Bronchial epithelial cell (primary cell): ENCODE data around the gene FUT8. TPM values are rescaled to one million over a fixed set of nuclear protein-coding genes. Genes with fewer than 3 reads are reported as not detected.

ENCODE experiments used
- DNase-seq: peaks from one replicate; pipeline ENCODE4 v3.0.0-alpha.2; 2010; ENCODE audit warnings: low read depth
- FAIRE-seq: peaks from 2 replicates; lab custom pipeline; 2011; peaks lifted over from hg19 to GRCh38; lab: Jason Lieb, UNC
- H3K27me3 ChIP-seq: 2 replicates; pipeline ENCODE4 v1.5.1; 2011; ENCODE audit warnings: low read length; ENCODE audit not compliant: control insufficient read depth, insufficient read depth
- H3K36me3 ChIP-seq: 2 replicates; pipeline ENCODE4 v1.5.1; 2011; ENCODE audit warnings: low read length; ENCODE audit not compliant: control insufficient read depth, insufficient read depth
- H3K4me3 ChIP-seq: 2 replicates; pipeline ENCODE4 v1.5.1; 2011; ENCODE audit warnings: mild to moderate bottlenecking, low read depth, low read length, control low read depth
- total RNA-seq: library from RNA; depleted of rRNA; stranded (reverse); fragments of >200 nt; gene quantifications from 2 replicates; pipeline ENCODE4 v1.2.1, GENCODE V29; 2014
- TF ChIP-seq, protein P1 (sequence below): IDR thresholded peaks from 2 replicates; pipeline ENCODE4 v1.5.1; 2011; ENCODE audit warnings: mild to moderate bottlenecking, moderate library complexity, low read length, control low read depth, inconsistent platforms; ENCODE audit not compliant: insufficient read depth, severe bottlenecking

FUT8 gene
- total RNA-seq, 1 donor from 2014 or later, result 16.3 TPM

DNA sequence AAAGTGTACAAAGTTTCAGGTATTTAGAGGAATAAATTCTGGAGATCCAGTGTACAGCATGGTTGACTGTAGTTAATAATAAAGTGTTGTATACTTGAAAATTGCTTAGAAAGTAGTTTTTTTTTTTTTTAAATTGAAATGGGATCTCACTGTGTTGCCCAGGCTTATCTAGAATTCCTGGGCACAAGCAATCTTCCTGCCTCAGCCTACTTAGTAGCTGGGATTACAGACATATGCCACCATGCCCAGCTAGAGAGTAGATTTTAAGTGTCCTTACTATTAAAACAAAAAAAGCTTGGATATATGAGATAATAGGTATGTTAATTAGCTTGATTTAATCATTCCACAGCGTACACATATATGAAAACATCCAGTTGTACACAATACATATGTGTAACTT, 27.7 kb downstream of the FUT8 start:
- no peak for DNase-seq
- TF ChIP-seq, protein P1, sequence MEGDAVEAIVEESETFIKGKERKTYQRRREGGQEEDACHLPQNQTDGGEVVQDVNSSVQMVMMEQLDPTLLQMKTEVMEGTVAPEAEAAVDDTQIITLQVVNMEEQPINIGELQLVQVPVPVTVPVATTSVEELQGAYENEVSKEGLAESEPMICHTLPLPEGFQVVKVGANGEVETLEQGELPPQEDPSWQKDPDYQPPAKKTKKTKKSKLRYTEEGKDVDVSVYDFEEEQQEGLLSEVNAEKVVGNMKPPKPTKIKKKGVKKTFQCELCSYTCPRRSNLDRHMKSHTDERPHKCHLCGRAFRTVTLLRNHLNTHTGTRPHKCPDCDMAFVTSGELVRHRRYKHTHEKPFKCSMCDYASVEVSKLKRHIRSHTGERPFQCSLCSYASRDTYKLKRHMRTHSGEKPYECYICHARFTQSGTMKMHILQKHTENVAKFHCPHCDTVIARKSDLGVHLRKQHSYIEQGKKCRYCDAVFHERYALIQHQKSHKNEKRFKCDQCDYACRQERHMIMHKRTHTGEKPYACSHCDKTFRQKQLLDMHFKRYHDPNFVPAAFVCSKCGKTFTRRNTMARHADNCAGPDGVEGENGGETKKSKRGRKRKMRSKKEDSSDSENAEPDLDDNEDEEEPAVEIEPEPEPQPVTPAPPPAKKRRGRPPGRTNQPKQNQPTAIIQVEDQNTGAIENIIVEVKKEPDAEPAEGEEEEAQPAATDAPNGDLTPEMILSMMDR, result no peak
- FAIRE-seq, result no peak
- H3K36me3 ChIP-seq, result no peaks in the 10 kb centered on the region
- H3K27me3 ChIP-seq, result no peaks in the 10 kb centered on the region
- H3K4me3 ChIP-seq, result no peak overlapping the region

DNA sequence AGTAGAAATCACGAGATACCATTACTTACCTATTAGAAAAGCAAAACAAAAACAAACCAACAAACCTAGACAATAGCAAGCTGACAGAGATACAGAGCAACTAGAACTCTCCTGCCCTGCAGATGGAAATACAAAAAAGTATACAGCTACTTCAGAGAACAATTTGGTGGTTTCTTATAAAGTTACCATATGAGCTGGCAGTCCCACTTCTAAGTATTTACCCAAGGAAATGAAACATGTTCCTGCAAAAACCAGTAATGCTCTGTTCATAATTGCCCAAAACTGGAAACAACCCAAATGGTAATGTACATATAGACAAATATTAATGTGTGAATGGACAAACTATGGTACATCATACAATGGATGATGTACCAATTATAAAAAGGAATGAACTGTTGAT, 31.7 kb downstream of the FUT8 start:
- FAIRE-seq, result no peak
- TF ChIP-seq, protein P1, result no peak
- H3K36me3 ChIP-seq, result no peaks in the 10 kb centered on the region
- DNase-seq, result peak; percentile 96
- no peak overlapping the region for H3K4me3 ChIP-seq
- no peaks in the 10 kb centered on the region for H3K27me3 ChIP-seq

DNA sequence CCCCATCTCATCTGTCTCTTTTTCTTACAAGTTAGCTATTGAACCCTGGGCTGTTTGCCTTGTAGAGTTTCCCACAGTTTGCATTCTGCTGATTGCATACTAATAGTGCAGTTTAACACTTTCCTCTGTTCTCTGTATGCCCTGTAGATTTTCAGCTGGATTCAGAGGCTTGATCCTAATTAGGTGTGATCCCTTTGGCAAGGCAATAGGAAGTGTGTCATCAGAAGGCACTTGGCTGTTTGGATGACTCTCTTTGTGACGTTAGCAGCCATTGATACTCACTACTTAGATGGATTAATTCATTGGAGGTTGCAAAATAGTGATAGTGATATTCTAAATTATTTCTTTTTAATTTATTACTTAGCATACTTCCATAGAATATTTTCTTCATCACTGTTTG, 33.6 kb downstream of the FUT8 start:
- DNase-seq (peak; percentile 83), FAIRE-seq (no peak)

DNA sequence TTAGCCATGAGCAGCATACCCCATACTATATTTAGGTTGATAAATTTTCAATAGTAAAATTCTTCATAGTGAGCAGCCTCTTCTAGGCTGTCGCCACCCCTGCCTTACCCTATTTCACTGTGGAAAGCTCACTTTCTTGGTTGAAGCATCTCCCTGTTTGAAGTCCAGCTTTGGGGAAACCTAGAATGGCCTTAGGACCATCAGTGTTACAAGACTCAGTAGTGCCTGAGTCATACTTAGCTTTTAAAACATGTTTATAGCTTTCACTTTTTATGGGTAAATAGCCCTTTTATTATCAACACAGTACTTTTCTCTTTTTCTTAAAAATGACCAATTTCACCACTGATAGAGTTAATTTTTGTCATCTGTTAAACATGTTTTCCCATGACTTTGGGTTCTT, 37.1 kb downstream of the FUT8 start:
- Histone ChIP-seq H3K27me3 (no peaks in the 10 kb centered on the region), H3K36me3 (no peaks in the 10 kb centered on the region), H3K4me3 (no peak overlapping the region)
- no peak for FAIRE-seq
- TF ChIP-seq, protein P1, result no peak
- DNase-seq, result no peak

More for the DNA sequence above, 33.6 kb downstream of the FUT8 start:
- Histone ChIP-seq H3K4me3 (no peak overlapping the region), H3K27me3 (no peaks in the 10 kb centered on the region), H3K36me3 (no peaks in the 10 kb centered on the region)
- TF ChIP-seq, protein P1, result no peak

DNA sequence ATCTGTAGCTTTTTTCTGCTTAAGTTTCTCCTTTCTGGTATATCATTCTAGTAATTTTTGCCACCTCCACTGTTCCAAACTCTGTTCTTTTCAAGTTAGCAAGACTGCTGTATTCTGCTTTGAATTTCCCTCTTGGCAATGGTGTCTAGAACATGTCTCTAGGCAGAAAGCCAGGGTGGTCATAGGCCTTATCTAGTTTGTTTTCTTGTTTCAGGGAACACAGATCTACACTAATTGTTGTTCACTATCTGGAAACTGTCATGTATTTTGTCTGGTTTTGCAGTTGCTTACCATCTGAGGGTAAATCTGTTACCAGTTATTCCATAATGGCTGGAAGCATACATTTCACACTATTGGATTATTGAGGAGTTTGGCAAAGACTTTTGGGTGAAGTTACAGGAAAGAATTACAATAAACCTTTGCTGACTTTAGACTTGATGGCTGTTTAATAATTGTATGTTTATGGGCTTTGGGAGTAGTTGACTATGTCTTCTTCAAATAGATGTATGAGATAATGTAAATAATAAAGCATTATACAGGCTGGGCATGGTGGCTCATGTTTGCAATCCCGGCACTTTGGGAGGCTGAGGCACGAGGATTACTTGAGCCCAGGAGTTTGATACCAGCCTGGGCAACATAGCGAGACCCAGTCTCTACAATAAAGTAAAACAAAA, 41.4 kb downstream of the FUT8 start:
- DNase-seq (no peak), FAIRE-seq (no peak)
- Histone ChIP-seq H3K27me3 (no peaks in the 10 kb centered on the region), H3K36me3 (no peaks in the 10 kb centered on the region), H3K4me3 (no peak overlapping the region)
- TF ChIP-seq, protein P1, result no peak

DNA sequence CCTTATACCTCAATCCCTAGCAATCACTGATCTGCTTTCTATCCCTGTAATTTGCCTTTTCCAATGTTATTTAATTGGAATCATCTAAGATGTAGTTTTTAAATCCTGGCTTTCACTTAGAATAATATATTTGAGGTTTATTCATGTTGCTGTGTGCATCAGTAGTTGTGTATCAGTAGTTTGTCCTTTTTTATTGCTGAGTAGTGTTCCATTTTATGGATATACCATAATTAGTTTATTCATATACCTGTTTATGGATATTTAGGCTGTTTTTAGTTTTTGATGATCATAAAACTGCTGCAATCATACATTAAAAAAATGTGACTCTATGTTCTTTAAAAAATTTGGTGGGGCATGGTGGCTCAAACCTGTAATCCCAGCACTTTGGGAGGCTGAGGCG, 43.7 kb downstream of the FUT8 start:
- DNase-seq, result no peak
- FAIRE-seq, result no peak
- TF ChIP-seq, protein P1, result no peak
- Histone ChIP-seq H3K27me3 (no peaks in the 10 kb centered on the region), H3K4me3 (no peak overlapping the region), H3K36me3 (no peaks in the 10 kb centered on the region)
